Measurements from ENCODE around the gene UBN1. TPM values are rescaled to one million over a fixed set of nuclear protein-coding genes. Genes with fewer than 3 reads are reported as not detected.

Gene UBN1
- total RNA-seq, 4 donors from 2014 or later = 24.5 to 47.4 (median 29.2) TPM

DNA sequence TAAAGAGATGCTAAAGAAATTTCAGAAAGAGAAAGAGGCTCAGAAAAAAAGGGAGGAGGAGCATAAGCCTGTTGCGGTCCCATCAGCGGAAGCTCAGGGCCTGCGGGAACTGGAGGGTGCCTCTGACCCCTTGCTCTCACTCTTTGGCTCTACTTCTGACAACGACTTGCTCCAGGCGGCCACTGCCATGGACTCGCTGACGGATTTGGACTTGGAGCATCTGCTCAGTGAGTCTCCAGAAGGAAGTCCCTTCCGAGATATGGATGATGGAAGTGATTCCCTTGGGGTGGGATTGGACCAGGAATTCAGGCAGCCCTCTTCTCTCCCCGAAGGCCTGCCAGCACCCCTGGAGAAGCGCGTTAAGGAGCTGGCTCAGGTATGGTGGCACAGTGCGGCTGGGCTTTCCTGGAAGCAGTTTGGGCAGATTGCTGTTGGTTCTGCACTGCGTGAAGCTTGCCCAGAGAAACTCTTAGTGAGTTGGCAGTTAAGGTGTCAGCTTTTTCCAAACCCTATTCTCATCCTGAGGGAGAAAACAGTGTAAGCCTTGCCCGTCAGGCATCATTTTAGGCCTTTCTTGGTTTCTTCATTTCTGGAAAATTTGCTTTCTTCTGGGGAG, 13.6 kb downstream of the UBN1 start:
- Histone ChIP-seq H3K27ac (no peak overlapping the region), H3K27me3 (no peaks in the 10 kb centered on the region), H3K9me3 (no peaks in the 10 kb centered on the region), H3K4me3 (no peak overlapping the region), H3K4me1 (no peaks in the 10 kb centered on the region), H3K36me3 (peaks cover 0 to 82% (median 27%) of the 10 kb centered on the region in 3 donors)
- TF ChIP-seq POLR2A (IDR thresholded peaks at IDR 0.05) = no peak
- TF ChIP-seq EP300 (IDR thresholded peaks at IDR 0.05) = no peak
- TF ChIP-seq, protein P1, sequence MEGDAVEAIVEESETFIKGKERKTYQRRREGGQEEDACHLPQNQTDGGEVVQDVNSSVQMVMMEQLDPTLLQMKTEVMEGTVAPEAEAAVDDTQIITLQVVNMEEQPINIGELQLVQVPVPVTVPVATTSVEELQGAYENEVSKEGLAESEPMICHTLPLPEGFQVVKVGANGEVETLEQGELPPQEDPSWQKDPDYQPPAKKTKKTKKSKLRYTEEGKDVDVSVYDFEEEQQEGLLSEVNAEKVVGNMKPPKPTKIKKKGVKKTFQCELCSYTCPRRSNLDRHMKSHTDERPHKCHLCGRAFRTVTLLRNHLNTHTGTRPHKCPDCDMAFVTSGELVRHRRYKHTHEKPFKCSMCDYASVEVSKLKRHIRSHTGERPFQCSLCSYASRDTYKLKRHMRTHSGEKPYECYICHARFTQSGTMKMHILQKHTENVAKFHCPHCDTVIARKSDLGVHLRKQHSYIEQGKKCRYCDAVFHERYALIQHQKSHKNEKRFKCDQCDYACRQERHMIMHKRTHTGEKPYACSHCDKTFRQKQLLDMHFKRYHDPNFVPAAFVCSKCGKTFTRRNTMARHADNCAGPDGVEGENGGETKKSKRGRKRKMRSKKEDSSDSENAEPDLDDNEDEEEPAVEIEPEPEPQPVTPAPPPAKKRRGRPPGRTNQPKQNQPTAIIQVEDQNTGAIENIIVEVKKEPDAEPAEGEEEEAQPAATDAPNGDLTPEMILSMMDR (IDR thresholded peaks at IDR 0.05) = no peak
- 85 to 87% methylated on average over 14 of the region's 14 CpGs for WGBS, 2 donors
- DNase-seq (ENCODE audit: low spot score in 2 of 2) = no peak

DNA sequence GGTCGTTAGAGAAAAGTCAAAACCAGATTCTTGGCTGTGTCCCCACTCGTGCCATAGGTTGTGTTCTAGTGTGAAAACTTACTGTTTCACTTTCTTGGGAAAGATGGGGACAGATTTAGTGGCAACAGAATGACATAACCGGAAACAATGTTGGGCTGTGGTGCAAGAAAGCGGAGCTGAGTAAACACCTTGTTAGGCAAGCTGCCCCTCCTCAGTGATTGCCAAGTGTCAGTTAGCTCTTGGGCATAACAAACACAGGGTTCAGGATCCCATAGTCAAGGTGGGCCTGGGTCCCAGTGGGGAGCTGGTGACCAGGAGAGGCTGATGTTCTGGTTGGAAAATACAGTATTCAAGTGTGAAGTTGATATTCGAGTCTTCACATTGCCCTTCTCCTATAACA, 15.4 kb downstream of the UBN1 start:
- 80 to 83% methylated on average over 5 of the region's 5 CpGs for WGBS, 2 donors
- H3K27ac ChIP-seq = no peak overlapping the region

DNA sequence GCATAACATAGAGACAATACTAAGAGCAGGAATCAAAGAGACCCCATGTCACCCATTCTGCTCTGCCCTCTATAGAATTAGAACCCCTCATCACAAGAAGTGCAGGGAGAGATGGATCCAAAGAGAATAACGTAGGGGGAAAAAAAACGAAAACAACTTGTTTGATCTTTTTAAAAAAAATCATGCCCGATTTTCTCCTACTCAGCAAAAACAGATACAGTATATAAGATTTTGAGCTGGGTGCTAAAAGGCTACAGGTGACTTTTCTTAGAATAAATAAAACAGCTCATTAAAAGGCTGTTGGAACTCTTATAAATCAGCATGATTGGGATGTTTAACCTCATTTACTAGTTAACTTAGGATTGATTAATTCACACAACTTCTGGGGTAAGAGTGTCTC, 17.4 kb downstream of the UBN1 start:
- H3K4me3 ChIP-seq = no peak overlapping the region
- 77 to 82% methylated on average over 3 of the region's 3 CpGs for WGBS, 2 donors
- H3K9me3 ChIP-seq = no peaks in the 10 kb centered on the region
- no peak overlapping the region for H3K27ac ChIP-seq
- H3K27me3 ChIP-seq = no peaks in the 10 kb centered on the region
- DNase-seq (ENCODE audit: low spot score in 2 of 2) = no peak
- no peaks in the 10 kb centered on the region for H3K4me1 ChIP-seq
- peaks cover 0 to 58% (median 19%) of the 10 kb centered on the region in 3 donors for H3K36me3 ChIP-seq
- TF ChIP-seq, protein P1 (IDR thresholded peaks at IDR 0.05) = no peak
- TF ChIP-seq POLR2A (IDR thresholded peaks at IDR 0.05) = no peak
- no peak for TF ChIP-seq EP300 (IDR thresholded peaks at IDR 0.05)

More for the DNA sequence above, 15.4 kb downstream of the UBN1 start:
- Histone ChIP-seq H3K36me3 (peaks cover 0 to 64% (median 27%) of the 10 kb centered on the region in 3 donors), H3K9me3 (no peaks in the 10 kb centered on the region), H3K4me3 (no peak overlapping the region), H3K4me1 (no peaks in the 10 kb centered on the region), H3K27me3 (no peaks in the 10 kb centered on the region)
- no peak for DNase-seq (ENCODE audit: low spot score in 2 of 2)
- TF ChIP-seq, protein P1 (IDR thresholded peaks at IDR 0.05) = no peak
- no peak for TF ChIP-seq POLR2A (IDR thresholded peaks at IDR 0.05)
- no peak for TF ChIP-seq EP300 (IDR thresholded peaks at IDR 0.05)

DNA sequence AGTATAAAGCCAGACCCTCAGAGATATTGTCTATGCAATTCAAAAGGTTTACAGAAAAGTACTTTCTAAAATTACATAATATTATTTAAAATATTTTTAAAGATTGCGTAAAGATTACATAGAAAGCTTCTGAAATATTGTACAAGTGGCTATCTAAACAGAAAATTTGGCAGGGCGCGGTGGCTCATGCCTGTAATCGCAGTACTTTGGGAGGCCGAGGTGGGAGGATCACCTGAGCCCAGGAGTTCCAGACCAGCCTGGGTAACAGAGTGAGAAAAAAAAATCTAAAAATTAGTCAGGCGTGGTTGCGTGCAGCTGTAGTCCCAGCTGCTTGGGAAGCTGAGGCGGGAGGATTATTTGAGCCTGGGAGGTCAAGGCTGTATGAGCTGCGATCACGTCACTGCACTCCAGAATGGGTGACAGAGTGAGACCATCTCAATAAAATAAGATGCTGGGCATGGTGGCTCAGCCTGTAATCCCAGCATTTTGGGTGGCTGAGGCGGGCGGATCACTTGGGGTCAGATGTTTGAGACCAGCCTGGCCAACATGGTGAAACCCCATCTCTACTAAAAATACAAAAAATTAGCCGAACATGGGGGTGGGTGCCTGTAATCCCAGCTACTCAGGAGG, 18.1 kb downstream of the UBN1 start:
- H3K27me3 ChIP-seq = no peaks in the 10 kb centered on the region
- DNase-seq (ENCODE audit: low spot score in 2 of 2) = no peak
- H3K9me3 ChIP-seq = no peaks in the 10 kb centered on the region
- no peaks in the 10 kb centered on the region for H3K4me1 ChIP-seq
- no peak overlapping the region for H3K27ac ChIP-seq
- 94 to 95% methylated on average over 13 of the region's 13 CpGs for WGBS, 2 donors
- peaks cover 0 to 58% (median 12%) of the 10 kb centered on the region in 3 donors for H3K36me3 ChIP-seq
- TF ChIP-seq, protein P1 (IDR thresholded peaks at IDR 0.05) = no peak
- TF ChIP-seq POLR2A (IDR thresholded peaks at IDR 0.05) (no peak), EP300 (IDR thresholded peaks at IDR 0.05) (no peak)
- no peak overlapping the region for H3K4me3 ChIP-seq

DNA sequence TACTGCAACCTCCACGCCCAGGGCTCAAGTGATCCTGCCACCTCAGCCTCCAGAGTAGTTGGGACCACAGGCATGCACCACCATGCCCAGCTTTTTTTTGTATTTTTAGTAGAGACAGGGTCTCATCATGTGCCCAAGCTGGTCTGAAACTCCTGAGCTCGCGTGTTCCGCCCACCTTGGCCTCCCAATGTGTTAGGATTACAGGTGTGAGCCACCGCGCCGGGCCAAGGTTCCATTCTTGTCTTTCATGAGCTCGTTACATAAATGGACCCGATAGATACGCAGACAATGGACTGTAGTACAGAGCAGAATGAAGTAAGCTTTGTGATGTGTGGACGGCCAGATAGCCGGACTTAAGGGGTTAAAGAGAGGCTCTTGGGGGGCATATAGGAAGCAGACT, 19.3 kb downstream of the UBN1 start:
- Histone ChIP-seq H3K27me3 (no peaks in the 10 kb centered on the region), H3K9me3 (no peaks in the 10 kb centered on the region), H3K36me3 (peaks cover 0 to 58% (median 3%) of the 10 kb centered on the region in 3 donors), H3K4me1 (no peaks in the 10 kb centered on the region), H3K4me3 (no peak overlapping the region), H3K27ac (no peak overlapping the region)
- no peak for DNase-seq (ENCODE audit: low spot score in 2 of 2)
- no peak for TF ChIP-seq EP300 (IDR thresholded peaks at IDR 0.05)
- TF ChIP-seq POLR2A (IDR thresholded peaks at IDR 0.05) = no peak
- TF ChIP-seq, protein P1 (IDR thresholded peaks at IDR 0.05) = no peak
- 96% methylated on average over 12 of the region's 12 CpGs for WGBS, 2 donors

Measured in tibial nerve (tissue), 4 donors.